ENCODE measurements around the gene SAT1.

The SAT1 gene

GRCh38 chrX:23776363-23776762 lies 6.6 kb upstream of the SAT1 start:
- no peak for DNase-seq (ENCODE audit: low read depth)

DNA sequence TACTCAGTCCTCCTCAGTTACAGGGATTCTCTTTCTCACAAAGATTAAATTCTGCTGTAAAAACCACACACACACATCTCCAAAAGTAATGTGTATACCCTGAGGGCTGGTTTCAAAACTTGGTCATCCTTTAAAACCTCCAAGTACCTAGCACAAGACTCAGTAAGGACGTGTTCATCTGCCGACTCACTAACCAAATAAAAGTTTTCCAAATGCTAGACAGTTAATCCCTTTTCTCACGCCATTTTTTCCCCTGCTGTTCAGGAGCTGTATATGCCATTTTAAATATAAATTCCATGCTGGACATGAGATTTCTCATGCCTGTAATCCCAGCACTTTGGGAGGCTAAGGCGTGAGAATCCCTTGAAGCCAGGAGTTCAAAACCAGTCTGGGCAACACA lies 3.9 kb upstream of the SAT1 start:
- DNase-seq (ENCODE audit: low read depth): no peak

- no peak for DNase-seq (ENCODE audit: low read depth)
Measured at GRCh38 chrX:23782455-23782854, 518 bp upstream of the SAT1 start.

GRCh38 chrX:23783589-23784469 lies 856 bp downstream of the SAT1 start:
- no peak for DNase-seq (ENCODE audit: low read depth)

DNA sequence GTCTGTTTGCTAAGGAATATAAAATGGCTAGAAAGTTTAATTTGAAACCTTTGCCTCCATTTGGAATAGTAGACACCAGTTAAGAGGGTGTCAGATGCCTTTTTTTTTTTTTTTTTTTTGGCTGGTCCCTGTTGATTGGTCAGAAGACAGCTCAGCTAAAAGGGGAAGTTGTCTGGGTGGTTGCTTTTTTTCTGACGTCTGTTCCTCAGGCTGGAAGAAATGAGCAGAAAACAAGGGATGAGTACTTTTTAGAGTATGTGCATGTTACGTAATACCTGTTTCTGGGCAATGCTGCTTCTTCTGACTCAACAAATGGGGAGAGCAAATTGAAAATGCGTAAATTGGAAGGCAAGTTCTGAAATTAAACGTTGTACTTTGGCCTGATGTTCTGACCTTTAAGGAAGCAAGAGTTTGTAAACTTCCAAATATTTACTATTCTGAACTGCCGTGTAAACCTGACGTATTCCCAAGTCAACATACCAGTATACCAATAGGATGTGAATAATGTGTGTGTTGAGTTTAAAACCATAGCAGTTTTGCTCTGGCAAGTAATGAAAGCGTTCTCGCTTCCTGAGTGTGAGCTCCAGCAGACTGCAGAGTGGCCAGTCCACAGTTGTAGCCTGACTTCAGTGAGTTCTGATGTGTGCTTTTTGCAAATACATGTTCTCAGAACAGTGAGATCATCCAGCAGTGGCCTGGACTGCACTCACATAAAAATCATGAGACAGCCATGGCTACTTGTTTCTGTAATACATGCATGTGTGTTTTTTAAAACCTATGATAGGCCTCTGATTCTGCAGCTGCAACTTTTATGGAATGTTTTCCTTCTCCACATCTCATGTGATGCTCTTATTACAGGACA lies 1.7 kb downstream of the SAT1 start:
- no peak for DNase-seq (ENCODE audit: low read depth)

GRCh38 chrX:23785580-23785979 lies 2.6 kb downstream of the SAT1 start:
- DNase-seq (ENCODE audit: low read depth): no peak

GRCh38 chrX:23786268-23786815 lies 3.4 kb downstream of the SAT1 start:
- DNase-seq (ENCODE audit: low read depth): no peak

GRCh38 chrX:23787745-23788118 lies 4.8 kb downstream of the SAT1 start:
- no peak for DNase-seq (ENCODE audit: low read depth)

DNA sequence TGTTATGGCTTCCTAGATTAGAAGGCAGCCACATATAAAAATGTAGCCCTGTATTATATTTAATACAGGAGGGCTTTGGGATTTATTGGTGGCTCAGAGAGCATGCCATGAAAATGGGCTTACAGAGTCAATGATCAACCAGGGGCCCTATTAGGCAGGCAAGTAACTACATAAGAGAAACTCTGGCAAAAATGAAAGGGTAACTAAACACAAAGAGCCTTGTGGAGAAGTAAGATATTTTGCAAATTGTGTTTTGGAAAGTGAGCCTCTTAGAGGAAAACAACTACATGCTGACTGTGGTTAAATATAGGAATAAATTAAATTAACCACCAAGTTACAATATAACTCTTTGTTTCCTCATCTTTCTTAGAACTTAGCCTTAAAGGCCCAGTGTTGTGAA lies 5.5 kb downstream of the SAT1 start:
- no peak for DNase-seq (ENCODE audit: low read depth)

DNA sequence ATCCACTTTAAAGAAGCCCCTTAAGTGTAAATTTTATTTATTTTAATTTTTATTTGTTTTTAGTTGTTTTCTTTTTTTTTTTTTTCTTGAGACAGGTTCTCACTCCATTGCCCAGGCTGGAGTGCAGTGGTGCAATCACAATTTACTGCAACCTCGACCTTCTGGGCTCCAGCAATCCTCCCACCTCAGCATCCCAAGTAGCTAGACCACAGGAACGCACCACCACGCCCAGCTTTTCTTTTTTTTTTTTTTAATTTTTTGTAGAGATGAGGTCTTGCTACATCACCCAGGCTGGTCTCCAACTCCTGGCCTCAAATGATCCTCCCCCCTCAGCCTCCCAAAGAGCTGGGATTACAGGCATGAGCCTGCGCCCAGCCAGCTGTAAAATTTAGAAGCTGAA lies 6.0 kb downstream of the SAT1 start:
- no peak for DNase-seq (ENCODE audit: low read depth)

DNA sequence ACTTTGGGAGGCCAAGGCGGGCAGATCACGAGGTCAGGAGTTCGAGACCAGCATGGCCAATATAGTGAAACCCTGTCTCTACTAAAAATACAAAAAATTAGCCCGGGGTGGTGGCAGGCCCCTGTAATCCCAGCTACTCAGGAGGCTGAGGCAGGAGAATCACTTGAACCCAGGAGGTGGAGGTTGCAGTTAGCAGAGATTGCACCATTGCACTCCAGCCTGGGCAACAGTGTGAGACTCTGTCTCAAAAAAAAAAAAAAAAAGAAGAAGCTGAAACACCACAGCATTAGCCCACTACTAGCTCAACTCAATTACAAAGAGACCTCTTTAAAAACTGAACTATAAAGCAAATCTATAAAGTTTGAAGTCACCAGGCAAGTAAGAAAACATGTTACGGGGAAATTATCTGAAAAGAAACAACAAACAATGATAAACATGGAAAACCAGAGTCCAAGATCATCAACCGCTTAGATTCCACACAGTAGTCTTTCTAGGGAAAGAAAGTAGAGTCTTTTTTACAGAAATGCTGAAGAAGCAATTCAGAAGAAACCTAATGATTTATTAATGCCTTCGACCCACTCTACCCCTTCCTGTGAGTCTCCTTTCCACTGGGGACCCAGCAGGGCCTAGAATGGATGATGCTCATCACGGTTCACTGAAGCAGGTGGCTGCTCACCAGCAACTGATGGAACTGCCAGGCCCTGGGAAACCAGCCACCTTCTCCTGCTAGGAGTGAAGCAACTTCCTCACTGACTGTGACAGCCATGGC lies 6.6 kb downstream of the SAT1 start:
- DNase-seq (ENCODE audit: low read depth): no peak

DNA sequence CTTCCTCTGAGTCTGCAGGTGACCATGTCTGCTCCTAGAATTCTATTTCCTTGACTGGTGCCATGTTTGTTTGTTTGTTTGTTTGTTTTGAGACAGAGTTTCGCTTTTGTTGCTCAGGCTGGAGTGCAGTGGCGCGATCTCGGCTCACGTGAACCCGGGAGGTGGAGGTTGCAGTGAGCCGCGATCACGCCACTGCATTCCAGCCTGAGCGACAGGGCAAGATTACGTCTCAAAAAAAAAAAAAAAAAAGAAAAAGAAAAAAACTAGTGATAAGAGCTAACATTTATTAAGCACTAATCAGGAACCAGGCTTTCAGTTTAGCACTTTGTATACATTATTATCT lies 7.2 kb downstream of the SAT1 start:
- no peak for DNase-seq (ENCODE audit: low read depth)

GRCh38 chrX:23792861-23793553 lies 10.0 kb downstream of the SAT1 start:
- no peak for DNase-seq (ENCODE audit: low read depth)

DNA sequence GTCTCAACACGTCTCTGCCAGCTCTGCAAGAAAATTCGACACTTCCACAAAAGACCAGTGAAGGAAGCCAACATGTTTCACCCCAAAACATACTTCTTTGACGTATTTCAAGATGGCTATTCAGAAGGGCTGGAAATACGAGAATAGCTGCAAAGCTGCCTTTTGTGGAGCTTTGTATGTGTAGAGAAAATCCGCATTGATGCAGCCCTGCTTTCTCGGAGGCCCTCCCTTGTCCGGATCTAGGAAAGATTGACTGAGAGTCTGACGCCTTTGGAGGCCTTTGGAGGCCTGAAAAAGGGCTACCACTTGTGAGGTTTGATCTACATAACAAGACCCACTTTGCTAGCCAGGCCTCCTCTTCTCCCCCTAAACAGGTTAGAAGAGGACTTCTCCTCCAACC lies 12.2 kb downstream of the SAT1 start:
- DNase-seq (ENCODE audit: low read depth): no peak

DNA sequence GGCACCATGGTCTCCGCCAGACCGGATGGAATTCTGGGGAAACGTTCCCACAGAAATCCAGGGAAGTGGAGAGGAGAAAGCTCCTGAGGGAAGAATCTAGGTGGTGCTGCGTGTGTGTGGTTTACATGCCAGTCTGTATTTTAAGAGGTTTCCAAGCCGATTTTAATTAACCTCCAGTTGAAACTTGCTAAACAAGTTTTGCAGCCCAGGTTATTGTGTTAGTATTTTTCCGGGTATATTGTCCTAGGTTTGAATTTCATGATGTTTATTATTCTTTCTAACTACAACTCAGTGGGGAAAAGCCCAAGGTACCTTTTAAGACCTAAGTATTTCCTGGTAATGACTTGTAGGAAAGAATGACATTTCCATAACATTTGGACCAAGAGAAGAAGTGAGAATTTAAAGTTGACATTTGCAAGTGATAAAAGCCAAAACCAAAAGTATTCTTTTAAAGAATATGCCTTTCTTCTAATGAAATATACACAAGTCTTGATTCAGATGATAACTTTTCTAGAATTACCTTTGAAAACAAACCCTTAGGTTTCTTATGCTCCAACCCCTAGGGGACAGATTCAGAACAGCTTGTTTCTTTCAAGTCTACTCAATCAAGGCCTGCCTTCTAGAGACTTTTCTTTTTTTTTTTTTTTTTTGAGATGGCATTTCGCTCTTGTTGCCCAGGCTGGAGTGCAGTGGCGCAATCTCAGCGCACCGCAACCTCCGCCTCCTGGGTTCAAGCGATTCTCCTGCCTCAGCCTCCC lies 14.6 kb downstream of the SAT1 start:
- no peak for DNase-seq (ENCODE audit: low read depth)

GRCh38 chrX:23799469-23800065 lies 16.6 kb downstream of the SAT1 start:
- no peak for DNase-seq (ENCODE audit: low read depth)

DNA sequence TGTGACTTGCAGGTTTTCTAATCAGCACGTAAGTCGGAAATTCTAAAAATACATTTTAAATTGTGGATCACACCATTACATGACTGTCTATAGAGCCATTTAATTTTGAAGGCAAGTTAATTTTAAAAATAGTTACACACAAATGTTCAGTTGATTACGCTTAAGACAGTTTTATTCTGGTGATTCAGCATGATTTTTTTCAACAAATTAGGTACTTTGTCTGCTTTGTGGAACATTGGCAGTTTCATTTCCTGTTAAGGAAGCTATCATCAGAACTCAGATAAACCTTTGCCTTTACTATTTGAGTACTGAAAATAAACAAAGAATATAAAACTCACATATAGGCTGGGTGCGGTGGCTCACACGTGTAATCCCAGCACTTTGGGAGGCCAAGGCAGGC lies 19.5 kb downstream of the SAT1 start:
- DNase-seq (ENCODE audit: low read depth): no peak

- DNase-seq (ENCODE audit: low read depth): no peak
Measured at GRCh38 chrX:23803931-23804381, 21.0 kb downstream of the SAT1 start.

- DNase-seq (ENCODE audit: low read depth): no peak
Measured at GRCh38 chrX:23804578-23804977, 21.6 kb downstream of the SAT1 start.

- no peak for DNase-seq (ENCODE audit: low read depth)
Measured at GRCh38 chrX:23805389-23805788, 22.4 kb downstream of the SAT1 start.

Measured in stimulated activated CD8-positive, alpha-beta memory T cell treated with anti-CD3 and anti-CD28 coated beads, Interleukin-12 subunit alpha, Interleukin-12 subunit beta, amount 100 ng/mL, for 1 hour (primary cell).